ENCODE data around the gene COX17.

The COX17 gene

GRCh38 chr3:119637679-119638477, 39.3 kb downstream of the COX17 start:
- ChIA-PET POLR2A (interaction anchor here (0.7 kb wide), 1 partner anchor 38 kb away, joined by 3 read pairs; no protein-coding TSS in a partner anchor), CTCF (interaction anchor here (1.5 to 2.6 kb wide), 2 partner anchors 37 to 43 kb away, joined by 3 to 9 read pairs; no protein-coding TSS in a partner anchor)
- H3K27me3 ChIP-seq (replicated peaks in 2 of 5; ENCODE audit: control insufficient read depth in 4 of 5, insufficient read depth in 5 of 5, low read length in 4 of 5), result no peaks in the 10 kb centered on the region
- DNase-seq, result peak; percentile 56 to 87 (median 84)
- WGBS (ENCODE audit: insufficient coverage), result 50% methylated on average over 2 of the region's 3 CpGs
- peak overlapping the region; percentile 20 to 53 for H3K27ac ChIP-seq (ENCODE audit: insufficient read depth in 1 of 2, low read depth in 1 of 2, low read length in 2 of 2, poor library complexity in 1 of 2, severe bottlenecking in 2 of 2)
- H3K4me3 ChIP-seq (ENCODE audit: control insufficient read depth in 1 of 7, extremely low read depth in 1 of 7, insufficient read depth in 4 of 7, low read depth in 2 of 7, low read length in 6 of 7), result peak overlapping the region in 2 of 7 experiments; percentile 30 to 44
- peaks cover 15 to 37% (median 28%) of the 10 kb centered on the region in 4 experiments for H3K4me1 ChIP-seq (ENCODE audit: control extremely low read depth in 1 of 4, control insufficient read depth in 4 of 4, insufficient read depth in 4 of 4, low read length in 3 of 4)
- no peaks in the 10 kb centered on the region for H3K9me3 ChIP-seq (ENCODE audit: control extremely low read depth in 1 of 5, control insufficient read depth in 4 of 5, insufficient read depth in 2 of 5, low read depth in 1 of 5, low read length in 4 of 5)
- H3K36me3 ChIP-seq (ENCODE audit: control insufficient read depth in 4 of 4, insufficient read depth in 4 of 4, low read length in 3 of 4), result no peaks in the 10 kb centered on the region

- H3K27me3 ChIP-seq (replicated peaks in 2 of 5; ENCODE audit: control insufficient read depth in 4 of 5, insufficient read depth in 5 of 5, low read length in 4 of 5), result no peaks in the 10 kb centered on the region
- no peak overlapping the region for H3K4me3 ChIP-seq (ENCODE audit: control insufficient read depth in 1 of 7, extremely low read depth in 1 of 7, insufficient read depth in 4 of 7, low read depth in 2 of 7, low read length in 6 of 7)
- peak overlapping the region in 1 of 2 experiments; percentile 53 for H3K27ac ChIP-seq (ENCODE audit: insufficient read depth in 1 of 2, low read depth in 1 of 2, low read length in 2 of 2, poor library complexity in 1 of 2, severe bottlenecking in 2 of 2)
- peaks cover 15 to 35% (median 28%) of the 10 kb centered on the region in 4 experiments for H3K4me1 ChIP-seq (ENCODE audit: control extremely low read depth in 1 of 4, control insufficient read depth in 4 of 4, insufficient read depth in 4 of 4, low read length in 3 of 4)
- ChIA-PET POLR2A (interaction anchor here (0.7 kb wide), 1 partner anchor 37 kb away, joined by 3 read pairs; no protein-coding TSS in a partner anchor), CTCF (interaction anchor here (1.5 to 2.6 kb wide), 3 partner anchors 10 to 44 kb away, joined by 3 to 9 read pairs (median 6); no protein-coding TSS in a partner anchor)
- DNase-seq, result no peak
- H3K9me3 ChIP-seq (ENCODE audit: control extremely low read depth in 1 of 5, control insufficient read depth in 4 of 5, insufficient read depth in 2 of 5, low read depth in 1 of 5, low read length in 4 of 5), result no peaks in the 10 kb centered on the region
- WGBS (ENCODE audit: insufficient coverage), result 92% methylated on average over 2 of the region's 4 CpGs
- no peaks in the 10 kb centered on the region for H3K36me3 ChIP-seq (ENCODE audit: control insufficient read depth in 4 of 4, insufficient read depth in 4 of 4, low read length in 3 of 4)
These were observed 40.2 kb downstream of the COX17 start for GRCh38 chr3:119636891-119637611.

- CTCF ChIA-PET, result interaction anchor here (1.5 to 2.6 kb wide), 3 partner anchors 9 to 44 kb away, joined by 3 to 9 read pairs (median 6); no protein-coding TSS in a partner anchor
These were observed 41.0 kb downstream of the COX17 start for GRCh38 chr3:119636249-119636648.

GRCh38 chr3:119635719-119636118, 41.5 kb downstream of the COX17 start:
- H3K36me3 ChIP-seq (ENCODE audit: control insufficient read depth in 4 of 4, insufficient read depth in 4 of 4, low read length in 3 of 4), result no peaks in the 10 kb centered on the region
- WGBS (ENCODE audit: insufficient coverage), result 100% methylated on average over 10 of the region's 10 CpGs
- no peaks in the 10 kb centered on the region for H3K9me3 ChIP-seq (ENCODE audit: control extremely low read depth in 1 of 5, control insufficient read depth in 4 of 5, insufficient read depth in 2 of 5, low read depth in 1 of 5, low read length in 4 of 5)
- DNase-seq, result no peak
- H3K27me3 ChIP-seq (replicated peaks in 2 of 5; ENCODE audit: control insufficient read depth in 4 of 5, insufficient read depth in 5 of 5, low read length in 4 of 5), result no peaks in the 10 kb centered on the region
- peaks cover 15 to 36% (median 29%) of the 10 kb centered on the region in 4 experiments for H3K4me1 ChIP-seq (ENCODE audit: control extremely low read depth in 1 of 4, control insufficient read depth in 4 of 4, insufficient read depth in 4 of 4, low read length in 3 of 4)
- H3K27ac ChIP-seq (ENCODE audit: insufficient read depth in 1 of 2, low read depth in 1 of 2, low read length in 2 of 2, poor library complexity in 1 of 2, severe bottlenecking in 2 of 2), result no peak overlapping the region
- no peak overlapping the region for H3K4me3 ChIP-seq (ENCODE audit: control insufficient read depth in 1 of 7, extremely low read depth in 1 of 7, insufficient read depth in 4 of 7, low read depth in 2 of 7, low read length in 6 of 7)
- ChIA-PET POLR2A (interaction anchor here (0.6 kb wide), 1 partner anchor 55 kb away, joined by 3 read pairs; no protein-coding TSS in a partner anchor), CTCF (interaction anchor here (1.5 to 2.6 kb wide), 2 partner anchors 8 to 45 kb away, joined by 6 to 9 read pairs; no protein-coding TSS in a partner anchor)

More at GRCh38 chr3:119636249-119636648, 41.0 kb downstream of the COX17 start:
- Histone ChIP-seq H3K27me3 (replicated peaks in 2 of 5; ENCODE audit: control insufficient read depth in 4 of 5, insufficient read depth in 5 of 5, low read length in 4 of 5) (no peaks in the 10 kb centered on the region), H3K9me3 (ENCODE audit: control extremely low read depth in 1 of 5, control insufficient read depth in 4 of 5, insufficient read depth in 2 of 5, low read depth in 1 of 5, low read length in 4 of 5) (no peaks in the 10 kb centered on the region), H3K27ac (ENCODE audit: insufficient read depth in 1 of 2, low read depth in 1 of 2, low read length in 2 of 2, poor library complexity in 1 of 2, severe bottlenecking in 2 of 2) (no peak overlapping the region), H3K4me1 (ENCODE audit: control extremely low read depth in 1 of 4, control insufficient read depth in 4 of 4, insufficient read depth in 4 of 4, low read length in 3 of 4) (peaks cover 15 to 35% (median 28%) of the 10 kb centered on the region in 4 experiments), H3K4me3 (ENCODE audit: control insufficient read depth in 1 of 7, extremely low read depth in 1 of 7, insufficient read depth in 4 of 7, low read depth in 2 of 7, low read length in 6 of 7) (no peak overlapping the region), H3K36me3 (ENCODE audit: control insufficient read depth in 4 of 4, insufficient read depth in 4 of 4, low read length in 3 of 4) (no peaks in the 10 kb centered on the region)
- no peak for DNase-seq
- POLR2A ChIA-PET, result interaction anchor here (0.6 kb wide), 1 partner anchor 56 kb away, joined by 3 read pairs; no protein-coding TSS in a partner anchor
- no CpG with 5 or more reads among the region's 1 CpG for WGBS (ENCODE audit: insufficient coverage)

- WGBS (ENCODE audit: insufficient coverage), result 100% methylated on average over 2 of the region's 4 CpGs
- no peak overlapping the region for H3K4me3 ChIP-seq (ENCODE audit: control insufficient read depth in 1 of 7, extremely low read depth in 1 of 7, insufficient read depth in 4 of 7, low read depth in 2 of 7, low read length in 6 of 7)
- no peaks in the 10 kb centered on the region for H3K9me3 ChIP-seq (ENCODE audit: control extremely low read depth in 1 of 5, control insufficient read depth in 4 of 5, insufficient read depth in 2 of 5, low read depth in 1 of 5, low read length in 4 of 5)
- peaks cover 8 to 42% (median 30%) of the 10 kb centered on the region in 4 experiments for H3K4me1 ChIP-seq (ENCODE audit: control extremely low read depth in 1 of 4, control insufficient read depth in 4 of 4, insufficient read depth in 4 of 4, low read length in 3 of 4)
- ChIA-PET CTCF (no interaction called here), POLR2A (no interaction called here)
- no peaks in the 10 kb centered on the region for H3K36me3 ChIP-seq (ENCODE audit: control insufficient read depth in 4 of 4, insufficient read depth in 4 of 4, low read length in 3 of 4)
- DNase-seq, result no peak
- H3K27me3 ChIP-seq (replicated peaks in 2 of 5; ENCODE audit: control insufficient read depth in 4 of 5, insufficient read depth in 5 of 5, low read length in 4 of 5), result no peaks in the 10 kb centered on the region
- no peak overlapping the region for H3K27ac ChIP-seq (ENCODE audit: insufficient read depth in 1 of 2, low read depth in 1 of 2, low read length in 2 of 2, poor library complexity in 1 of 2, severe bottlenecking in 2 of 2)
These were observed 44.4 kb downstream of the COX17 start for GRCh38 chr3:119632829-119633228.

GRCh38 chr3:119632216-119632615, 45.0 kb downstream of the COX17 start:
- H3K27ac ChIP-seq (ENCODE audit: insufficient read depth in 1 of 2, low read depth in 1 of 2, low read length in 2 of 2, poor library complexity in 1 of 2, severe bottlenecking in 2 of 2), result no peak overlapping the region
- no peaks in the 10 kb centered on the region for H3K9me3 ChIP-seq (ENCODE audit: control extremely low read depth in 1 of 5, control insufficient read depth in 4 of 5, insufficient read depth in 2 of 5, low read depth in 1 of 5, low read length in 4 of 5)
- DNase-seq, result no peak
- WGBS (ENCODE audit: insufficient coverage), result 94% methylated on average over 3 of the region's 4 CpGs
- peaks cover 4 to 42% (median 27%) of the 10 kb centered on the region in 4 experiments for H3K4me1 ChIP-seq (ENCODE audit: control extremely low read depth in 1 of 4, control insufficient read depth in 4 of 4, insufficient read depth in 4 of 4, low read length in 3 of 4)
- ChIA-PET POLR2A (no interaction called here), CTCF (no interaction called here)
- no peak overlapping the region for H3K4me3 ChIP-seq (ENCODE audit: control insufficient read depth in 1 of 7, extremely low read depth in 1 of 7, insufficient read depth in 4 of 7, low read depth in 2 of 7, low read length in 6 of 7)
- no peaks in the 10 kb centered on the region for H3K36me3 ChIP-seq (ENCODE audit: control insufficient read depth in 4 of 4, insufficient read depth in 4 of 4, low read length in 3 of 4)
- H3K27me3 ChIP-seq (replicated peaks in 2 of 5; ENCODE audit: control insufficient read depth in 4 of 5, insufficient read depth in 5 of 5, low read length in 4 of 5), result no peaks in the 10 kb centered on the region

Data from common myeloid progenitor, CD34-positive (primary cell).